Retina (tissue), 1 donor: ENCODE results near the gene OR2J1.
"Not testable (repeated sequence)": the region's sequence is repeated elsewhere in the genome, so short reads cannot be mapped to it uniquely, and the experiment has no call there.

Source experiments
- DNase-seq: peaks from one replicate; pipeline ENCODE4 v3.0.0-alpha.2; 2016

OR2J1 gene

GRCh38 chr6:29099190-29099589 is at the start of gene OR2J1:
Gene OR2J1, plus strand, starts transcription at chr6:29099490. Its CDS starts 1,453 bp downstream, at chr6:29100943.
- DNase-seq = no peak

GRCh38 chr6:29051680-29052079 is 47.6 kb upstream of the OR2J1 start:
- no peak for DNase-seq

GRCh38 chr6:29071831-29072723 is 27.2 kb upstream of the OR2J1 start:
- no peak for DNase-seq

GRCh38 chr6:29079203-29079602 is 20.1 kb upstream of the OR2J1 start:
- DNase-seq = no peak

- no peak for DNase-seq
These were observed 18.0 kb upstream of the OR2J1 start for GRCh38 chr6:29081312-29081711.

- DNase-seq = no peak
These were observed 16.8 kb upstream of the OR2J1 start for GRCh38 chr6:29082457-29082856.

GRCh38 chr6:29087213-29087612 is 12.1 kb upstream of the OR2J1 start, which contains the start of gene OR2B3:
Gene OR2B3, minus strand, starts transcription at chr6:29087313. Its CDS starts 65 bp downstream, at chr6:29087248.
- DNase-seq = no peak

GRCh38 chr6:29092957-29093356 is 6.3 kb upstream of the OR2J1 start:
- DNase-seq = no peak

GRCh38 chr6:29097803-29098202 is 1.5 kb upstream of the OR2J1 start:
- no peak for DNase-seq

- DNase-seq = no peak
These were observed 8.5 kb downstream of the OR2J1 start, which contains the start of gene OR2J3 for GRCh38 chr6:29107758-29108157. Gene OR2J3, plus strand, starts transcription at chr6:29108058. Its CDS starts 3,833 bp downstream, at chr6:29111891.

- no peak for DNase-seq
These were observed 12.8 kb downstream of the OR2J1 start for GRCh38 chr6:29112135-29112534.

GRCh38 chr6:29114964-29115363 is 15.7 kb downstream of the OR2J1 start:
- not testable (repeated sequence) for DNase-seq

GRCh38 chr6:29129326-29130012 is 30.2 kb downstream of the OR2J1 start:
- no peak for DNase-seq

GRCh38 chr6:29130644-29131043 is 31.4 kb downstream of the OR2J1 start:
- no peak for DNase-seq

GRCh38 chr6:29131691-29132090 is 32.4 kb downstream of the OR2J1 start:
- no peak for DNase-seq

- DNase-seq = no peak
These were observed 38.4 kb downstream of the OR2J1 start for GRCh38 chr6:29137724-29138123.

- no peak for DNase-seq
These were observed 42.3 kb downstream of the OR2J1 start for GRCh38 chr6:29141606-29142005.

- no peak for DNase-seq
These were observed 43.0 kb downstream of the OR2J1 start for GRCh38 chr6:29142309-29142708.

- no peak for DNase-seq
These were observed 46.9 kb downstream of the OR2J1 start for GRCh38 chr6:29146179-29146578.

GRCh38 chr6:29147074-29147473 is 47.8 kb downstream of the OR2J1 start:
- DNase-seq = no peak

GRCh38 chr6:29149444-29149843 is 50.2 kb downstream of the OR2J1 start:
- DNase-seq = not testable (repeated sequence)
